ENCODE measurements around the gene EPOP.

Gene EPOP

GRCh38 chr17:38703742-38704605, 29.2 kb upstream of the EPOP start:
- no peak for TF ChIP-seq CTCF (IDR thresholded peaks at IDR 0.05)
- Histone ChIP-seq H3K27ac (peak overlapping the region; percentile 93), H3K4me1 (ENCODE audit: control insufficient read depth in 1 of 2, insufficient read depth in 1 of 2, low read depth in 1 of 2, low read length in 1 of 2) (peaks cover 54 to 62% of the 10 kb centered on the region in 2 experiments)

GRCh38 chr17:38702916-38703741, 28.4 kb upstream of the EPOP start:
- H3K27ac ChIP-seq: peak overlapping the region; percentile 93
- H3K36me3 ChIP-seq: no peaks in the 10 kb centered on the region
- H3K27me3 ChIP-seq: peaks cover 26% of the 10 kb centered on the region
- TF ChIP-seq CTCF (IDR thresholded peaks at IDR 0.05): no peak
- H3K4me1 ChIP-seq (ENCODE audit: control insufficient read depth in 1 of 2, insufficient read depth in 1 of 2, low read depth in 1 of 2, low read length in 1 of 2): peaks cover 54 to 62% of the 10 kb centered on the region in 2 experiments
- no peaks in the 10 kb centered on the region for H3K9me3 ChIP-seq
- peak overlapping the region; percentile 86 to 93 for H3K4me3 ChIP-seq (ENCODE audit: low read depth in 1 of 2, low read length in 1 of 2)

More at GRCh38 chr17:38703742-38704605, 29.2 kb upstream of the EPOP start:
- H3K27me3 ChIP-seq: peaks cover 23% of the 10 kb centered on the region
- H3K9me3 ChIP-seq: no peaks in the 10 kb centered on the region
- peak overlapping the region; percentile 86 to 93 for H3K4me3 ChIP-seq (ENCODE audit: low read depth in 1 of 2, low read length in 1 of 2)
- peaks cover 3% of the 10 kb centered on the region for H3K36me3 ChIP-seq

GRCh38 chr17:38702166-38702915, 27.6 kb upstream of the EPOP start:
- H3K4me1 ChIP-seq (ENCODE audit: control insufficient read depth in 1 of 2, insufficient read depth in 1 of 2, low read depth in 1 of 2, low read length in 1 of 2): peaks cover 54 to 61% of the 10 kb centered on the region in 2 experiments
- H3K9me3 ChIP-seq: no peaks in the 10 kb centered on the region

GRCh38 chr17:38701504-38702165, 26.9 kb upstream of the EPOP start:
- Histone ChIP-seq H3K9me3 (no peaks in the 10 kb centered on the region), H3K36me3 (no peaks in the 10 kb centered on the region), H3K27me3 (peaks cover 39% of the 10 kb centered on the region), H3K4me3 (ENCODE audit: low read depth in 1 of 2, low read length in 1 of 2) (peak overlapping the region; percentile 86 to 93), H3K4me1 (ENCODE audit: control insufficient read depth in 1 of 2, insufficient read depth in 1 of 2, low read depth in 1 of 2, low read length in 1 of 2) (peaks cover 51 to 54% of the 10 kb centered on the region in 2 experiments), H3K27ac (peak overlapping the region; percentile 93)
- no peak for TF ChIP-seq CTCF (IDR thresholded peaks at IDR 0.05)

More at GRCh38 chr17:38702166-38702915, 27.6 kb upstream of the EPOP start:
- H3K4me3 ChIP-seq (ENCODE audit: low read depth in 1 of 2, low read length in 1 of 2): peak overlapping the region; percentile 86 to 93
- TF ChIP-seq CTCF (IDR thresholded peaks at IDR 0.05): no peak
- H3K27ac ChIP-seq: peak overlapping the region; percentile 93
- peaks cover 34% of the 10 kb centered on the region for H3K27me3 ChIP-seq
- no peaks in the 10 kb centered on the region for H3K36me3 ChIP-seq

- H3K36me3 ChIP-seq: no peaks in the 10 kb centered on the region
- H3K4me3 ChIP-seq (ENCODE audit: low read depth in 1 of 2, low read length in 1 of 2): no peak overlapping the region
- no peaks in the 10 kb centered on the region for H3K9me3 ChIP-seq
- TF ChIP-seq CTCF (IDR thresholded peaks at IDR 0.05): no peak
- H3K27me3 ChIP-seq: peaks cover 28% of the 10 kb centered on the region
- H3K4me1 ChIP-seq (ENCODE audit: control insufficient read depth in 1 of 2, insufficient read depth in 1 of 2, low read depth in 1 of 2, low read length in 1 of 2): peaks cover 33 to 34% of the 10 kb centered on the region in 2 experiments
- H3K27ac ChIP-seq: no peak overlapping the region
Measured at GRCh38 chr17:38698760-38699159, 24.0 kb upstream of the EPOP start.
